ENCODE results near the gene C5orf46.
A peak's percentile ranks its signal among the peaks of the same experiment; 100 is the strongest.

DNA sequence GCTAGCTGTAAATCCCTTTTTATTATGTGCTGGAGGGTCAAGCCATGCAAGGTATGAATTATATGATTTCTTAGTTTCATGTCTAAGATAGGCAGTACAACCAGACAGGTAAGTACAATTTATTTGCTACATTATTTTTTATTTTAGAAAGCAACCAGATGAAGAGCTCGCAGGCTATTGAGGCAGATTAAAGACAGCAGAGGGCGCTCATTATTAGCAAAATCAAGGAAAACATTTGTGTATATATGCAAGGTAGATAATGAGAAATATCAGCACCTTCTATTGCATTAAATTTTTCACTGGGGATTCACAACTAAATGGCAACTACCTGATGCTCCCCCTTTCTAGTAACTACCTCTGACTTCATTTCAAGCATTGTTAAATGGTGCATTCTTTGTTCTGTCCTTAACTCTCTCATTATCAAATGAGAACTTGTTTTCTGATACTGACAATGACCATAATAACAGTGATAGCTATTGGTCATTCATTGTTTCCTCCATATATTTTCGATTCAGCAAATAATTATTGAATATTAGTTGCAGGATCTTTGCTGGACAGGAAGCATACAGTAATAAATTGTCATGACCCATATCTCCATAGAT lies 19.2 kb downstream of the C5orf46 start:
- TF ChIP-seq, protein P1, sequence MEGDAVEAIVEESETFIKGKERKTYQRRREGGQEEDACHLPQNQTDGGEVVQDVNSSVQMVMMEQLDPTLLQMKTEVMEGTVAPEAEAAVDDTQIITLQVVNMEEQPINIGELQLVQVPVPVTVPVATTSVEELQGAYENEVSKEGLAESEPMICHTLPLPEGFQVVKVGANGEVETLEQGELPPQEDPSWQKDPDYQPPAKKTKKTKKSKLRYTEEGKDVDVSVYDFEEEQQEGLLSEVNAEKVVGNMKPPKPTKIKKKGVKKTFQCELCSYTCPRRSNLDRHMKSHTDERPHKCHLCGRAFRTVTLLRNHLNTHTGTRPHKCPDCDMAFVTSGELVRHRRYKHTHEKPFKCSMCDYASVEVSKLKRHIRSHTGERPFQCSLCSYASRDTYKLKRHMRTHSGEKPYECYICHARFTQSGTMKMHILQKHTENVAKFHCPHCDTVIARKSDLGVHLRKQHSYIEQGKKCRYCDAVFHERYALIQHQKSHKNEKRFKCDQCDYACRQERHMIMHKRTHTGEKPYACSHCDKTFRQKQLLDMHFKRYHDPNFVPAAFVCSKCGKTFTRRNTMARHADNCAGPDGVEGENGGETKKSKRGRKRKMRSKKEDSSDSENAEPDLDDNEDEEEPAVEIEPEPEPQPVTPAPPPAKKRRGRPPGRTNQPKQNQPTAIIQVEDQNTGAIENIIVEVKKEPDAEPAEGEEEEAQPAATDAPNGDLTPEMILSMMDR (IDR thresholded peaks at IDR 0.05; ENCODE audit: extremely low read depth in 1 of 2, insufficient read depth in 1 of 2, low read depth in 1 of 2, low read length in 2 of 2): peak; percentile 37 to 39
- no peak for TF ChIP-seq POLR2AphosphoS5 (IDR thresholded peaks at IDR 0.05; ENCODE audit: insufficient read depth, low read depth, low read length)
- TF ChIP-seq POLR2A (IDR thresholded peaks at IDR 0.05; ENCODE audit: low read depth, low read length): no peak
- TF ChIP-seq JUN (IDR thresholded peaks at IDR 0.05; ENCODE audit: borderline replicate concordance, insufficient read depth, insufficient read length, low read depth): no peak
- no peak for TF ChIP-seq MYC (IDR thresholded peaks at IDR 0.05; ENCODE audit: low read depth, low read length)
- TF ChIP-seq EZH2 (IDR thresholded peaks at IDR 0.05; ENCODE audit: borderline replicate concordance, low read depth, low read length, severe bottlenecking): no peak

All from endothelial cell of umbilical vein (primary cell).